HG02678 (cell line): ENCODE data around the gene SGMS2.

Experiments used
- ATAC-seq: cut with Tn5 transposase; IDR thresholded peaks from one replicate; pipeline ENCODE4 v1.9.1; 2021; ENCODE audit warnings: mild to moderate bottlenecking, moderate library complexity; ENCODE audit not compliant: unreplicated experiment

SGMS2 gene

GRCh38 chr4:107824350-107825071 lies at the start of gene SGMS2:
Gene SGMS2, plus strand, starts transcription at chr4:107824932. Its CDS starts 70,622 bp downstream, at chr4:107895554.
- ATAC-seq: peak; percentile 78

DNA sequence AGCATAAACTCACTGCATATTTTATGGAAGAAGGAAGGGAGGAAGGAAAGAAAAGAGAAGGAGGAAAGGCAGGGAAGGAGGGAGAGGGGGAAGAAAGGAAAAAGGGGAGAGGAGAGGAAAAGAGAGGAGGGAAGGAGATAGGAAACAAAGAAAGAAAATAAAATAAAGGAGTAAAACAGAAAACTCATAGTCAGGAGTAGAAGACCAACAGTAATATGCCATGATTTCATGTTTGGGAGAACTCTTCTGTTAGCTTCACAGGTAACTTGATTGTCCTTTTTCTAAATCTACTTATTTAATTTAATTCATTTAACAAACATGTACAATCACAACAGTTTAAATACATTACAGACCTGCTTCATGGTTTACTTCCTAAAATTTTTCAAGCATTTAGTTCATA lies 46.8 kb upstream of the SGMS2 start:
- ATAC-seq: no peak

DNA sequence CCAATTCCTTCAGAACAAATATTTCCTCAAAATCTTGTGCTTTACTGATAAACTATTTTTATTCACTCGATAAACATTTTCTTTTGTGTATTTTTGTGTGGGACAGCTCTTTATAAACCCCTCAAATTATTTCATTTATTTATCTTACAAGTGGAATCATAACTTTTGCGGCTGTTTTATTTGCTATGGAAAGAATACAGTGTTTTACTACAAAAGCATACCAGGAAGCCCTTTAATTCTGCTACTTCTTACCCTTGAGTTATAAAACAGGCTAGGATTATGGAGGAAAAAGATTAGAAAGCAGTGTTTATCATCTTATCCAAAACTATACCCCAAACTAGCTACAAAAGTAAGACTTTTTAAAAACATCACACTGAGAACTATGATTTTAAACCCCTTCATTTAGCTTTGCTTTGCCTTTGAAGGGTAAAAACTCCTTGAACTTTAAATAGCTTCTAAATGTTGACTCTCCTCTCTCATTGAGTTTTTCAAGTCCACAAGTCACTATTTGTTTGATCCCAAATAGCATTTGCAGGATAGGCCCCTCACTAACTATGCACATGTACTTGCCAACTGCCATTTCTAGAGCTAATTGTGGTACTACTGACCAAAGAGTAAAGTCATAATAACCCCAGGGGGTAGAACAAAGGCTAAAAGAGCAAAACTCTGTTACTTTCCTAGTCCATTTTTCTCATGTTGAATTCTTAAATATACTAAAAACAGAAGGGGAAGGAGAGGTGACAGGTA lies 45.8 kb upstream of the SGMS2 start:
- no peak for ATAC-seq

DNA sequence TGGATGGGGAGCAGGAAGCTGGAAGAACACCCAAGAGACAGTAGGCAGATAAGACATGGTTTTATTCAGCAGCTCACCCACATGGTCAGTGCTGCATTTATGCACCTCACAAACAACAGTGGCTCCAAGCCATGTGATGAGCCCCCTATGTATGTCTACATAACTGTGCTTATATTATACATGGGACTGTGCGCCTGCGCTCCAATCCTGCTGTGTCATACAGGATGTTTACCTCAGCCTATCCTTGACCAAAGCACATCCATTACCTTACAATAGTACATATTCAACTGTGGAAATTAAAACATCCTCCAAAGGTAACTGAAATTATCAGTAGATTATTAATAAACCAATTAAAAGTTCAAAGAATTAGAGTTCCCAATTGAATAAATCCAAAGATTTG lies 44.1 kb upstream of the SGMS2 start:
- no peak for ATAC-seq

GRCh38 chr4:107791902-107792301 lies 32.8 kb upstream of the SGMS2 start:
- ATAC-seq: no peak

DNA sequence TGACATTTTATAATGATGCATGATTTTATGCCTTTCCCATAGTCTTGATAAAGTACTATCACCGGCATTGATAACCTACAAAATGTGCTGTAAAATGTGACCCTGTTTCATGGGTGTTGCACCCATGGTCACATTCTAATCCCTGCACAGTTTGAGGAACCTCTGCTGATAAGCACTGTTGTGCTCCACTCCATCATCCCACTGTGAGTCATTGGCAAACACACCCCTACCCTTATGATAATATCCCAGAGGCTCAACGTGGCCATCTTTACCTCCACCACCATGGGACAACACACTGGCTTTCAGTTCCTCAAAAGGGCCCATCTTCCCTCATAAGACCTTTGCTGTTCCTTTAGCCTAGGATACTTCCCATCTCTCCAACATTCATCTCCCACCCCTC lies 32.0 kb upstream of the SGMS2 start:
- no peak for ATAC-seq

GRCh38 chr4:107793996-107794395 lies 30.7 kb upstream of the SGMS2 start:
- no peak for ATAC-seq

GRCh38 chr4:107799669-107800450 lies 24.9 kb upstream of the SGMS2 start:
- no peak for ATAC-seq

- ATAC-seq: no peak
Measured at GRCh38 chr4:107800706-107801105, 24.0 kb upstream of the SGMS2 start.

- ATAC-seq: no peak
Measured at GRCh38 chr4:107801766-107802211, 22.9 kb upstream of the SGMS2 start.

GRCh38 chr4:107804956-107805355 lies 19.8 kb upstream of the SGMS2 start:
- ATAC-seq: no peak

DNA sequence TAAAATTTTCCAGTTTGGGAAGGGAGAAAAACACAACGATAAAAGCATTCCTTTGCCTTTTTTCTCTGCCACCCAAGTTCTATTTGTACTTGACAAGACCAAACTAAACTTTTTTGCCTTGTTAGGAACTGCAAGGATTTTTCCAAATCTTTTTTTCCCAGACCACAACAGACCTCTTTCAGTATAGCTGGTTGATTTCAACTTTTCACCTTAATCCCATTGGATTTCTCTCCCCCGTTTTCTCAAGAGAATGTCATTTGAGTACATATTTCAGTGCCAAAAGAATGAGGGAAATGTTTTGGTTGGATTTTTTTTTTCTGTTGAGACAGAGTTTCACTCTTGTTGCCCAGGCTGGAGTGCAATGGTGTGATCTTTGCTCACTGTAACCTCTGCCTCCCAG lies 18.5 kb upstream of the SGMS2 start:
- no peak for ATAC-seq

DNA sequence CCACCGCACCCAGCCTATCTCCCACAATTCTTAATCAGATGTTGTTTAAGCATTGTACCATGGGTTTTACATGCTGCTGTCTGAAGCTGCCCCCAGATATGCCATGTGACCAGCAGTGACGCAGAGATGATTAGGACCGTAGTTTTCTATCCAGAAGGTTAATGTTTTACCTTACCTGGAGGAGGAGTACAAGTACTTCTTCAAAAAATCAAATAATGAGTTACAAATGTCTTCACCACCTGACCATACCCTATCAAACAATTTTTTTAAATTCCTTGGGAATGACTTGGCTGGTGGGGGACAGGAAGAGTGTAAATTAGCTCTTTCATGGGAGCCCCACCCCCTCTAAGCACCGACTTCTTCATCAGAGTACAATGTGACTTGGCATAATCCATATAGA lies 16.2 kb upstream of the SGMS2 start:
- no peak for ATAC-seq

DNA sequence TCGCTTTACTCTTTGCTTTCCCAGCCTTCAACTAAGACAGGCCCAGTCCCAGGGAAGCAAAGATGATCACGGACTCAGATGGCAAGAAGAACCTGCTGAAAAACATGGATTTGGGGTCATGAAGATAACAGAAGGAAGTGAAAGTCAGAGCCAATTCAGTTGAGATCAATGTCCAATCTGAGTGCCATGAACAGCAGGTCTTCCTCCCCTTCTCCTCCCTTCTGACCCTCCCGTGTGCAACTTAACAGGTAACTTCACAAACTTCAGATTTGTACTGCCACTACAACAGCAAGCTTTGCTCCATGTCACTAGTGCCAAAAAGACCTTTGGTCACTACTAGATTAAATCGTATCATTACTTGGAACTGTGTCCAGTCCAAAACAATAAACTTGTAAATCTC lies 15.5 kb upstream of the SGMS2 start:
- no peak for ATAC-seq

DNA sequence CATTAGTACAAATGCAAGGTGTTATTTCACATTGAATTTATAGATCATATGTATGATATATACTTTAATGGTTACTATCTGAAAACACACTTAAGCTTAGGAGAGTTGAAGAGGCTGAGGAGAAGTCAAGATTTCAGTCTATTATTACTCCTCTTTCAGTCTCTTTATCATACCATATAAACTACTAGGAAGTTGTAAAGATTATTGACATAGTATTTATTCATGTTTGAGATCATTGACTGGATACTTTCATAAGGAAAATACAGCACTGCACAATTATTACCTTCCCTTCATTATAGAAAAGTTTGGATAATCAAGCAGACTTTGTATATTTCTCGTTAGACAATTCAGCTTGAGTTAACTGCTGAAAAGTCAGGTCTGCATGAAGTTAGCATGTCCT lies 10.0 kb upstream of the SGMS2 start:
- ATAC-seq: no peak

- ATAC-seq: no peak
Measured at GRCh38 chr4:107815158-107815557, 9.6 kb upstream of the SGMS2 start.

DNA sequence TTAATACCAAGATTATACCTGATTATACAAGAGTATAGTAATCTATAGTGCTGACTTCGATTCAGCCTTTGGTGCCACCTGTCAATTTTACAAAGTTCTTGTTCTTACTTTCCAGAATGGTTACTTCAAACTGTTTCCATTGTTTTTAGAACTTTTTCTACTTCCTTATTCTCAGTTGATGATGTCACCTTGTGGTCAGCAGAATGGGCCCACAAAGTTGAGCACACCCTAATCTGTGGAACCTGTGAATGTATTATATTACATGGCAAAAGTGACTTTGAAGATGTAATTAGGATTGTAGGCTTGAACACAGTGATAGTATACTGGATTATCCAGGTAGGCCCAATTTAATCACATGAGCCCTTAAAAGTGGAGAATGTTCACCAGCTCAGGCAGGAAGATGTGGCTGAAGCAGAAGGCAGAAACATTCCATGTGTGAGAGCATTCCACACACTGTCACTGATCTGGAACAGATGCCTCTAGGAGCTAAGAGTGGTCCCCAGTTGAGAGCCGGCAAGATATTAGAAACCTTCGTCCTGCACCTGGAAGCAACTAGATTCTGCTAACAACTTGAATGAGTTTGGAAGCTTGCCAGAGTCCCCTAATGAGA lies 6.3 kb upstream of the SGMS2 start:
- peak; percentile 60 for ATAC-seq

DNA sequence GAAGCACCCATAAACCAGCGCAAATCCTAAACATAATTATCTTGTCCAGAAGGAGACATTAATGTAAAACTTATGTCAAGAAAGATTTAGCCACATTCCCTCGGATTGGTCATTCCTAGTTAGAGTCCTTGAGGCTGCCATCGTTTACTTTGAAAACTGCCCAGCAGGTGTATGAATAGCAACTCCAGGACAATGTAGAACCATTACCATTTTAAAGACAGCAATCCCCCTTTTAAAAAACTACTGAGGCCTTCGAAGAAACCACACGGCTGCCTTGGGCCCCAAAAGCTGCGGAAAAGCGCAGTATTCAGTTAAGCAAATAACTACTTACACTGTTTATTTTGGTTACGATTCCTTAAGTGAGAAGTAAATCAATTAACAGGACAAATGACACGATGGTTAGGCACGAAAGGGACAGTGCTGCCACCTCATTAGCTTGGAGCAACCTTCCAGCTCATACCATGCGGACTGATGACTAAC lies 822 bp upstream of the SGMS2 start:
- ATAC-seq: no peak

DNA sequence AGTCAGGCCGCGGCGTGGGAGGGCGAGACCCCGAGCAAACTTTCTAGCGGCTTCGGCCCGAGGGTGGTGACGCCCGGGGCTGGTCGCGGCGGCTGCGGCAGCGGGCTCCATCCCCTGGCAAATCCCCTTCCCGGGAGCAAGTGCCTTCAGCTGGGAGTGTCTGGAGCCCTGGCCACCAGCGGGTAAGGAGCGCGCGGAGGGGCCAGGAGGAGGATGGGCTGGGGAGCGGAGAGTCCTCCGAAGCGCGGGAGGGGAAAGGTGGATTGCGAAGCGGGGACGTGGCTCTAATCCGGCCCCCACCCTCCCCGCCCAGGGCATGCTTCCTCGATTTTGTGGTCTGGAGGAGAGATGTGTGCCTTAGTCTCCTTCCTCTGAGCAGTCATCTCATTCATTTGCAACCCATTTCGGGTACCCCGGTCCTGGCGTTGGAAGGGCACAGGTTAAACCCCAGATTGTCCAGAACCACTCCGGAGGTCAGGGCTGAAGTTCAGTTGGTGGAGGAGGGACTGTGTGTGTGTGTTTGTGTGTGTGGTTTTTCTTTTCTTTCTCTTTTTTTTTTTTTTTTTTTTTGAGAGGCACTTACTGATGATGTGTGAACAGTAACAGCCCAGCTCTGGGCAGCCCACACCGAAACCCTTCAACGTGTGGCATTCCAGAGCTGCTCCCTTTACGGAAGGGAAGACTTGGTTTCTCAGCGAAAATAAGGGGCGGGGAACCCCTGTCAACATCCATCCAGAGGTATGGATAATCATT lies 516 bp downstream of the SGMS2 start:
- peak; percentile 40 for ATAC-seq

- ATAC-seq: no peak
Measured at GRCh38 chr4:107826421-107826980, 1.8 kb downstream of the SGMS2 start.
